ENCODE measurements around the gene ZNF410.
A peak's percentile ranks its signal among the peaks of the same experiment; 100 is the strongest.

Gene ZNF410

DNA sequence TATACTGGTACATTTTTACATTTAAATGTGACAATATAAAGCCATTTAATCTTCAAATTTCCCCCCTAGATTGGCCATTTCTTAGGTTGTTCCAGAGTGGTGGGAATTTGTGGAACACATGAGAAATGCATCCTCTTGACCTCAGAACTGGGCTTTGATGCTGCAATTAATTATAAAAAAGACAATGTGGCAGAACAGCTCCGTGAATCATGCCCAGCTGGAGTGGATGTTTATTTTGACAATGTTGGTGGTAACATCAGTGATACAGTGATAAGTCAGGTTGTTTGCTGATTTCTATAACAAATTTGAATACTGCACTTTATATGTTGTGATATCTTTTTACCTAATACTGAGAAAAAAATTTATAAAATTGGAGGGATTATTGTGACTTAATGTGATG lies 7.6 kb upstream of the ZNF410 start:
- DNase-seq (ENCODE audit: low read depth, low spot score) = no peak
- CTCF ChIA-PET = no interaction called here
- POLR2A ChIA-PET = no interaction called here
- no peak for TF ChIP-seq CTCF (IDR thresholded peaks at IDR 0.05; ENCODE audit: insufficient read depth, low read length, missing control alignments)
- no peak overlapping the region for H3K4me3 ChIP-seq (ENCODE audit: low read depth, low read length)

- no peak for TF ChIP-seq CTCF (IDR thresholded peaks at IDR 0.05; ENCODE audit: insufficient read depth, low read length, missing control alignments)
- CTCF ChIA-PET = no interaction called here
- POLR2A ChIA-PET = no interaction called here
- H3K4me3 ChIP-seq (ENCODE audit: low read depth, low read length) = no peak overlapping the region
- no peak for DNase-seq (ENCODE audit: low read depth, low spot score)
Measured at GRCh38 chr14:73884438-73885190, 2.0 kb upstream of the ZNF410 start.

- POLR2A ChIA-PET = interaction anchor here (1.3 kb wide), 2 partner anchors 8 to 35 kb away, joined by 4 to 5 read pairs; partner anchors contain the start of gene PTGR2
Measured at GRCh38 chr14:73887318-73887616, 608 bp downstream of the ZNF410 start.

DNA sequence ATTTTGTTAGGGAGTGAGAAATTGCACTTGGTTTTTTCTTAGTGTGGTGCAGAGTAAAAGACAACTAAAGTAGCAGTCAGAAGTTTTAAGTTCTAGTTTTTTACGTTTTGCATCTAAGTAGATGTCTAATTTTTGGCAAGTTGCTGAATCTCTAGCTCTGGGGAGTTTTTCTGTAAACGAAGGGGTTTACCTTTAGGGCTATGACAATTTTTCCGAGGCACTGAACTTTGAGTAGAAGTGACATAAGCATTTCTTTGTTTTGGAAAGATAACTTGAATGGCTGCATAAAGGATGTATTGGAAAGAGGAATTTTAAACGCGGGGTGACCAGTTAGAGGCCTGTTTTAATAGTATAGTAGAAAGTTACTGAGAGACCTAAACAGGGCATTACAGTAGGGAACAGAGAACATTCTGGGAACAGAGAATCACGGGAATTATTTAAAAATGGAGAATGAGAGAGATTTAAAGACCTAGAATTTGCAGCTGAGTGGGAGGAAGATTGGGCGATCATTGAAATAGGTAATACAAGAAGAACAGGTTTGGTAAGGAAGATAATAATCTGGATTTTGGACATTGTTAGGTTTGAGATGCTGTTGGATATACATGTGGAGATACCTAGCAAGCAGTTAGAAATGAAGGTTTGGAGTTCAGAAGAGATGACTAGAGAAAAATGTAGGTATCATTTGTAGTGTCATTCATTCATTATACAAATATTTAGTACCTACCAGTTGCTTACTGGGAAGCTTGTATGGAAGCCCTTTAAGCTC lies 1.2 kb downstream of the ZNF410 start:
- peak overlapping the region; percentile 76 for H3K4me3 ChIP-seq (ENCODE audit: low read depth, low read length)
- POLR2A ChIA-PET = no interaction called here
- CTCF ChIA-PET = interaction anchor here (1.1 to 1.4 kb wide), 2 partner anchors 8 to 160 kb away, joined by 3 to 4 read pairs; no protein-coding TSS in a partner anchor
- DNase-seq (ENCODE audit: low read depth, low spot score) = no peak
- no peak for TF ChIP-seq CTCF (IDR thresholded peaks at IDR 0.05; ENCODE audit: insufficient read depth, low read length, missing control alignments)

More at GRCh38 chr14:73887318-73887616, 608 bp downstream of the ZNF410 start:
- H3K4me3 ChIP-seq (ENCODE audit: low read depth, low read length) = peak overlapping the region; percentile 76
- no peak for DNase-seq (ENCODE audit: low read depth, low spot score)
- TF ChIP-seq CTCF (IDR thresholded peaks at IDR 0.05; ENCODE audit: insufficient read depth, low read length, missing control alignments) = no peak
- CTCF ChIA-PET = interaction anchor here (1.1 to 2.0 kb wide), 2 partner anchors 8 to 158 kb away, joined by 3 to 11 read pairs; no protein-coding TSS in a partner anchor

GRCh38 chr14:73888460-73888725 lies 1.7 kb downstream of the ZNF410 start:
- peak overlapping the region; percentile 76 for H3K4me3 ChIP-seq (ENCODE audit: low read depth, low read length)
- no peak for TF ChIP-seq CTCF (IDR thresholded peaks at IDR 0.05; ENCODE audit: insufficient read depth, low read length, missing control alignments)
- ChIA-PET CTCF (interaction anchor here (1.4 kb wide), 1 partner anchor 161 kb away, joined by 4 read pairs; no protein-coding TSS in a partner anchor), POLR2A (no interaction called here)
- DNase-seq (ENCODE audit: low read depth, low spot score) = no peak

GRCh38 chr14:73888971-73889370 lies 2.3 kb downstream of the ZNF410 start:
- no peak overlapping the region for H3K4me3 ChIP-seq (ENCODE audit: low read depth, low read length)
- no peak for TF ChIP-seq CTCF (IDR thresholded peaks at IDR 0.05; ENCODE audit: insufficient read depth, low read length, missing control alignments)
- ChIA-PET POLR2A (no interaction called here), CTCF (interaction anchor here (1.4 kb wide), 1 partner anchor 161 kb away, joined by 4 read pairs; no protein-coding TSS in a partner anchor)
- no peak for DNase-seq (ENCODE audit: low read depth, low spot score)

All from AG04449 (cell line).